NCI-H1105 (cell line): Measurements from ENCODE around the gene TAS2R39.
"Not testable (repeated sequence)": the region's sequence is repeated elsewhere in the genome, so short reads cannot be mapped to it uniquely, and the experiment has no call there.

Source experiments
- DNase-seq: peaks from one replicate; lab custom pipeline; 2025; lab: John Stamatoyannopoulos, UW

Gene TAS2R39

GRCh38 chr7:143183024-143183423 is at the start of gene TAS2R39:
TSS of gene TAS2R39 (plus strand) at chr7:143183419. CDS start at chr7:143183419, 0 bp downstream.
- DNase-seq = no peak

GRCh38 chr7:143147070-143147469 is 36.1 kb upstream of the TAS2R39 start:
- DNase-seq = no peak

GRCh38 chr7:143148050-143148449 is 35.2 kb upstream of the TAS2R39 start:
- no peak for DNase-seq

DNA sequence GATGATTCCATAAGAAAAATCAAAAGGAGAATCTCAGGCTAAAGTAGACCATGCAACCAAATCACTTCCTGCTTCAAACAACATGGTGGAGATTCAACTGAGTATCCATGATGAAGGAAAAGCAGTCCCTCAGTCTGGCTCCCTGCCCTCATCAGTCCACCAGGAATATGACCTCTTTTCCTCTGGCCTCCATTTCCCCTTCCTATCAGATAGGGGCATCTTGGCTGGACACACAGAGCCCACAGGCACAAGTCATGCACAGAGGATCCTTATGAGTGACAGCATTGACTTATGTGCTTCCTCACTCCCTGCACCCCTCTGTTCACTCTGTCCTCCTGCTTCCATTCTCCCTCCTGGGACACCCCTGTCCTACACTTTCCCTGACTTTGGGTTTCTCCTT is 34.6 kb upstream of the TAS2R39 start:
- no peak for DNase-seq

- DNase-seq = not testable (repeated sequence)
Observed at GRCh38 chr7:143150696-143151095, 32.5 kb upstream of the TAS2R39 start.

DNA sequence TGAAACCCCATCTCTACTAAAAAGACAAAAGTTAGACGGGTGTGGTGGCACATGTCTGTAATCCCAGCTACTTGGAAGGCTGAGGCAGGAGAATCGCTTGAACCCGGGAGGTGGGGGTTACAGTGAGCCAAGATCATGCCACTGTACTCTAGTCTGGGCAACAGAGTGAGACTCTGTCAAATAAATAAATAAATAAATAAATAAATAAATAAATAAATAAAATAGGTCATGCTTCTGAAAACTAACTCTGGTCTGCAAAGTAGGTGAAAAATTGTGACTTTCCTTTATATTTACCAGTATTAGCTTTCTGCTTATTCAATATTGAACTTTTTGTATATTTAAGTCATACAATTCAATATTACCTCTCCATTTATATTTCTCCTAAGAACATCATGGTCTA is 24.6 kb upstream of the TAS2R39 start:
- DNase-seq = not testable (repeated sequence)

- no peak for DNase-seq
Observed at GRCh38 chr7:143171697-143172096, 11.5 kb upstream of the TAS2R39 start.

DNA sequence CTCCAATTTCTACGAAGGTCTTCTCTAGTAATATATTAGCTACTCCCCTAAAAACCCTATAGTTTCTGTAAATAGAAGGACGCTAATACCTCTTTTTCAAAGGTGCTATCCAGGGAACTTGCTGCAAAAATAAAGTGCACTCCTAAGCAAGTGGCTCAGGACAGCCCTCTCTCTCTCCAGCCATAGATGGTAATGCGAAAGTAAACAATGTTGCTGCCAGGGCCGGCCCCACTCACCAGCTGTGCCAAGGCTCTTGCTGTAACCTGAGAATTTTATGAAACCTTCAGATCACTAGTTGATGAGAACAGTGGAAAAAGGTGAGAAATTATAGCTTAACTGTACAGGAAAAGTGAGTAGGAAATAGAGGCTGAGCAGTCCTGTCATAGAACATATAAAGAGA is 10.9 kb upstream of the TAS2R39 start:
- DNase-seq = peak; percentile 88

DNA sequence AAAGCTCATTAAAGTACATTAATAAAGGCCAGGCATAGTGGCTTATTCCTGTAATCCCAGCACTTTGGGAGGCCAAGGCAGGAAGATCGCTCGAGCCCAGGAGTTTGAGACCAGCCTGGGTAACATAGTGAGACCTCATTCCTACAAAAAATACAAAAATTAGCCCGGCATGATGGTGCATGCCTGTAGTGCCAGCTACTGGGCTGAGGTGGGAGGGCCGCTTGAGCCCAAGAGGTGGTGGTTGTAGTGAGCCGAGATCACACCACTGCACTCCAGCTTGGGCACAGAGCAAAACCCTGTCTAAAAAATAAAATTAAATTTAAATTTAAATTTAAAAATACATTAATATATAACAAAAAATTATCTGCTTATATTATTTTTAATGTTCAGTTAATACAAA is 7.1 kb upstream of the TAS2R39 start:
- no peak for DNase-seq

DNA sequence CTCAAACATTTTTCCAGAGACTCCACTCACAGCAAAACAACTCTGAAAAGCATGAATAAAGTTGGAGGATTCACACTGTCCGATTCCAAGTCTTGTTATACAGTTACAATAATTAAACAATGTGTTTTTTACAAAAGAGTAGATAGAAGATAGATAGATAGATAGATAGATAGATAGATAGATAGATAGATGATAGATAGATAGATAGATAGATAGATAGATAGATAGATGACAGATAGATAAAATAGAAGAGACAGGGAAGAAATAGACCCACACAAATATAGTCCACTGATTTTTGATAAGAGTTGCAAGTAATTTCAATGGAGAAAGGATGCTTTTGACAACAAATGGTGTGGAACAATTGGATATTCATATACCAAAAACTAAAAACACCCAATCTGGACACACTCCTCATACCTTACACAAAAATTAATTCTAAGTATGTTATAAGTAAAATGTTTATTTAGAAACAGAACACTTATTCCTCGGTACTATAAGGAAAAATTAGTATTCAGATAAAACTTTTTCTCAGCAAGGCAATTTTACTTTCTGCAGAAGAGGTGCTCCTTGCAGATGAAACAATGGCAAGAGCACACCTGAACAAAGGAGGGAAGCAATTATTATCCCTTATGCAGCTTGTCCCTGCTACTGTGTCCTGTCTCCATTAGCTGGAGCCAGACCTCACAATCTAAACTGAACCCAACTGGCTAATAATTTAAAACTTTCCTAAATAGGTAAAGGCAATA is 5.7 kb upstream of the TAS2R39 start:
- no peak for DNase-seq

- not testable (repeated sequence) for DNase-seq
Observed at GRCh38 chr7:143180771-143181170, 2.4 kb upstream of the TAS2R39 start.

- DNase-seq = no peak
Observed at GRCh38 chr7:143181349-143181748, 1.9 kb upstream of the TAS2R39 start.

DNA sequence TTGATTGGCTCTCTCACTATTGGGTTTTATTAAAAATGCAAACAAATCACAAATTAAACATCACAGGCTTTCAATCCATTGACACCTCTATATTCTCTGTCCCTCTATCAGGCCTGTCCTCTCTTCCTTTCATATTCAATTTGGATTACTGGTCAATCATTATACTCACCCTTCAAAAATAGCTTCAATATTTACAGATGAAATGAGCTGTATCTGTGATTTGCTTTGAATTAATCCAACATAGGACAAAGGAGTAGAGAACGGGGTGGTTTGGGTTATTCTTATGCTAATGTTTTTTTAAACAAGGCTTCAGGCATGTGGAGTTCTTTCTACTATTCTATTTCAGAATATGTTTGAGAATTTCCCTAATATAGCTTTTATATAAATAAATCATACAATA is 2.3 kb downstream of the TAS2R39 start:
- DNase-seq = no peak

GRCh38 chr7:143188994-143189393 is 5.8 kb downstream of the TAS2R39 start:
- no peak for DNase-seq

DNA sequence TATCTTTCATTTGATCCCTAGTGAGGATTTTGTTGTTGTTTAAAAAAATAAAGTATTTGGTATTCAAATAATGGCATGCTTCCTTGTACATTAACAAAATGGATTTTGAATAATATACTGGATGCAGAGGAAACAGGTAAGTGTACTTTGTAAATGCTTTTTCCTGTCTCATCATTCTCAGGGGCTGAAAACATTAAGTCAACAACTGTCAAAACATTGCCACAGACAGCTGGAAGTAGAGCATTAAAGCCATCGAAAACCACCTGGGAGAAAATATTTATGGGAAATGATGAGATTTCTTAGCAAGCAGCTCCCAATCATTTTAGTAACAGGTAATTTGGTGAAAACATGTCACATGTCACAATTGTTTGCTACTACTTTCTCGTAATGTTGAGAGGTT is 10.7 kb downstream of the TAS2R39 start:
- DNase-seq = no peak

GRCh38 chr7:143199040-143199439 is 15.8 kb downstream of the TAS2R39 start:
- DNase-seq = no peak

GRCh38 chr7:143202161-143202560 is 18.9 kb downstream of the TAS2R39 start:
- DNase-seq = no peak

DNA sequence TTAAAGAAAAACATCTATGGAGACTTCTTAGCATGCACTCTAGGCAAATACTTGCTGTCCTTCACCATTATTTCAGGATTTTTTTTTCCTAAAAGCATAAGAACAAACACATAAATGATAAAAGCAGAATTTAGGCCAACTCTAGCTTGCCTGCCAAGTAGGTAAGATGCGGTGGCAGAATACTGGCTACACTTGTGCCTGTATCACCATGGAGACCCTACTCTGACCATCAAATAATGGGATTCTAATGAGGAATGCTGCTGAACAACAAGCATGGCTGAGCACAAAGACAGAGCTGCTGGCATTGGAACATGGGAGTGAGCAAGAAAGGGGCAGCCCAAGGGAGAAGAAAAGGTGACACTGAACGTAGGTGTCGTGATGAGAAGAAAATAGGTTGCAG is 20.2 kb downstream of the TAS2R39 start:
- DNase-seq = no peak

DNA sequence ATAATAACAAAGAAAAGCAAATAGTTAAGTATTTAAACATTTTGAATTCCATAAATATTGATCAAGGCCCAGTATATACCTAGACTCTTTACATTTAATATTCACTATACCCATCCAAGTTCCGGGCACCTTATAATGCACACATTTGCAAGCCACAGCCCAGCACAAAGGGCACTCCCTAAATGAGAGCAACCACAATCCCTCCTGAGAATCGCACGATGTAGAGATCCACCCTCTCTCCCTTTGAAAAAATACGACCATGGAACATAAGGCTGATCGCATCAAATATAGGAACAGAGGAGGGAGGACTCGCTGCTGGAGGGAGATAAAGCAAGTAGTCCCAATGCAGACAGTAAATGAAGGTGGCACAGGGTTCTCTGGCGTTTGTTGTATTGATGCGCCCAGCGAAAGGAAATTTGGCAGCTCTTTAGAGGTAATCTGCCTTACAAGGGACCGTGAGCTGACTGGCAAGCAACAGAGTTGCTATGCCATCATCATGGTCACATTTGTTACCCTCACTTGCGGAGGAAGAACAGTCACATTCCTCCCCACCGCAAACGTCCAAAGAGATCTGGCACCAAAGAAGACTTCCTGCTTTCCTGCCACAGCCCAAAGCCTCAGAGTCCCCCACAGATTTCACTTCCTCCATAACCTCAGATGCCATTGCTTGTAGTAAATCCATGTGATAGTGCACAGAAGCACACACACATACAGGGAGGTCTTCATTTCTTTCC is 22.5 kb downstream of the TAS2R39 start:
- DNase-seq = no peak

- no peak for DNase-seq
Observed at GRCh38 chr7:143210541-143210940, 27.3 kb downstream of the TAS2R39 start.

- not testable (repeated sequence) for DNase-seq
Observed at GRCh38 chr7:143213478-143213877, 30.3 kb downstream of the TAS2R39 start.

DNA sequence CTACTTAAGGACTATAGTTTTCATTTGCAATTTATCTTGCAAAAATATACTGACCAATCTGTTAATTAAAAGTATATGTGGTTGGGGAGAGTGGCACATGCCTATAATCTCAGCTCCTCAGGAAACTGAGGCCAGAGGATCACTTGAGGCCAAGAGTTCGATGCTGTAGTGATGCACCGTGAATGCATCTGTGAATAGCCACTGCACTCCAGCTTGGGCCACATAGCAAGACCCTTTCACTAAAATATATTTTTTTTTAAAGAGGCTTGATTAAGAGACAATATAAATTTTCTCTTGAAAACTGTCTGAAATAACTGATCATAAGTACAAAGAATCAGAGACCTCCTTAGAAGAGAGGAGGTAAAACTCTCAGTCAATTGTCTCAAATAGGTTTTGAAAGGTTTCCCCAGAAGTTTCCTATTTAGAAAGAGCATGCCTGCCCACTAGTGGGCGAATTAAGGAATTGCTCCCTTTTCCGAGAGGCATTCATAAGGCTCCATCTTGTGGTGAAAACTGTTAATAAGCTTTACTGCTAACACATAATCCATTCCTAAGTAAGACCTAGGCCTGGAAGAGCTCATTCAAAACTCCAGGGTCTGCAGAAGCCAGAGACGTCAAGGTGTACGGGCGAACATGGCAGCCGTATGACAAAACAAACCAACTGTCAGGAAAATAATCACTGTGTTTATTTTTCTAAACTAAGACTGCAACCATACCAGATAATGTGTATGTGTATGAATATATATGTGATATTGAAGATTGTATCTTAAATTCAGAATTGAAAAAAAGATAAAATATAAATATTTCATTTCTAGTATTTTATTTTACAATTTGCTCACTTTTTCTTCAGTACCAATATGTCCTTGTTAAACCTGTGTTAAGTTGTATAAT is 31.8 kb downstream of the TAS2R39 start:
- DNase-seq = peak; percentile 80
